ENCODE data around the gene TSHB.

Gene TSHB

GRCh38 chr1:115023593-115023992 is 6.0 kb upstream of the TSHB start:
- DNase-seq (ENCODE audit: low read depth), result no peak
- no peak overlapping the region for H3K4me3 ChIP-seq (ENCODE audit: low read depth, low read length)
- TF ChIP-seq MYC (IDR thresholded peaks at IDR 0.05; ENCODE audit: low read depth, low read length), result no peak
- TF ChIP-seq POLR2A (IDR thresholded peaks at IDR 0.05; ENCODE audit: extremely low read depth, insufficient read length), result no peak
- no peak for TF ChIP-seq MAX (IDR thresholded peaks at IDR 0.05; ENCODE audit: low read depth, low read length)
- no peak for TF ChIP-seq CTCF (IDR thresholded peaks at IDR 0.05; ENCODE audit: low read depth, low read length)

- DNase-seq (ENCODE audit: low read depth), result no peak
- TF ChIP-seq MAX (IDR thresholded peaks at IDR 0.05; ENCODE audit: low read depth, low read length), result no peak
- TF ChIP-seq POLR2A (IDR thresholded peaks at IDR 0.05; ENCODE audit: extremely low read depth, insufficient read length), result no peak
- TF ChIP-seq CTCF (IDR thresholded peaks at IDR 0.05; ENCODE audit: low read depth, low read length), result no peak
- no peak for TF ChIP-seq MYC (IDR thresholded peaks at IDR 0.05; ENCODE audit: low read depth, low read length)
- no peak overlapping the region for H3K4me3 ChIP-seq (ENCODE audit: low read depth, low read length)
These were observed 2.0 kb downstream of the TSHB start for GRCh38 chr1:115031595-115031994.

GRCh38 chr1:115035652-115036051 is 6.0 kb downstream of the TSHB start:
- H3K4me3 ChIP-seq (ENCODE audit: low read depth, low read length), result no peak overlapping the region
- no peak for DNase-seq (ENCODE audit: low read depth)
- no peak for TF ChIP-seq MAX (IDR thresholded peaks at IDR 0.05; ENCODE audit: low read depth, low read length)
- no peak for TF ChIP-seq POLR2A (IDR thresholded peaks at IDR 0.05; ENCODE audit: extremely low read depth, insufficient read length)

GRCh38 chr1:115036814-115037507 is 7.3 kb downstream of the TSHB start:
- no peak overlapping the region for H3K4me3 ChIP-seq (ENCODE audit: low read depth, low read length)
- TF ChIP-seq CTCF (IDR thresholded peaks at IDR 0.05; ENCODE audit: low read depth, low read length), result no peak
- no peak for TF ChIP-seq MAX (IDR thresholded peaks at IDR 0.05; ENCODE audit: low read depth, low read length)
- no peak for DNase-seq (ENCODE audit: low read depth)

- no peak overlapping the region for H3K4me3 ChIP-seq (ENCODE audit: low read depth, low read length)
- no peak for TF ChIP-seq MAX (IDR thresholded peaks at IDR 0.05; ENCODE audit: low read depth, low read length)
- no peak for TF ChIP-seq CTCF (IDR thresholded peaks at IDR 0.05; ENCODE audit: low read depth, low read length)
- no peak for TF ChIP-seq POLR2A (IDR thresholded peaks at IDR 0.05; ENCODE audit: extremely low read depth, insufficient read length)
- TF ChIP-seq MYC (IDR thresholded peaks at IDR 0.05; ENCODE audit: low read depth, low read length), result no peak
- no peak for DNase-seq (ENCODE audit: low read depth)
These were observed 10.9 kb downstream of the TSHB start for GRCh38 chr1:115040501-115040900.

GRCh38 chr1:115041654-115042053 is 12.0 kb downstream of the TSHB start:
- H3K4me3 ChIP-seq (ENCODE audit: low read depth, low read length), result no peak overlapping the region
- TF ChIP-seq MYC (IDR thresholded peaks at IDR 0.05; ENCODE audit: low read depth, low read length), result no peak
- TF ChIP-seq CTCF (IDR thresholded peaks at IDR 0.05; ENCODE audit: low read depth, low read length), result no peak
- no peak for TF ChIP-seq POLR2A (IDR thresholded peaks at IDR 0.05; ENCODE audit: extremely low read depth, insufficient read length)
- TF ChIP-seq MAX (IDR thresholded peaks at IDR 0.05; ENCODE audit: low read depth, low read length), result no peak
- no peak for DNase-seq (ENCODE audit: low read depth)

Data from NB4 (cell line).